Bronchial epithelial cell (primary cell): ENCODE results near the gene C17orf114.

Source experiments
- DNase-seq: peaks from one replicate; pipeline ENCODE4 v3.0.0-alpha.2; 2010; ENCODE audit warnings: low read depth
- FAIRE-seq: peaks from 2 replicates; lab custom pipeline; 2011; peaks lifted over from hg19 to GRCh38; lab: Jason Lieb, UNC
- H3K27me3 ChIP-seq: 2 replicates; pipeline ENCODE4 v1.5.1; 2011; ENCODE audit warnings: low read length; ENCODE audit not compliant: control insufficient read depth, insufficient read depth
- H3K36me3 ChIP-seq: 2 replicates; pipeline ENCODE4 v1.5.1; 2011; ENCODE audit warnings: low read length; ENCODE audit not compliant: control insufficient read depth, insufficient read depth
- H3K4me3 ChIP-seq: 2 replicates; pipeline ENCODE4 v1.5.1; 2011; ENCODE audit warnings: mild to moderate bottlenecking, low read depth, low read length, control low read depth
- TF ChIP-seq, protein P1 (sequence below): IDR thresholded peaks from 2 replicates; pipeline ENCODE4 v1.5.1; 2011; ENCODE audit warnings: mild to moderate bottlenecking, moderate library complexity, low read length, control low read depth, inconsistent platforms; ENCODE audit not compliant: insufficient read depth, severe bottlenecking

C17orf114 gene

DNA sequence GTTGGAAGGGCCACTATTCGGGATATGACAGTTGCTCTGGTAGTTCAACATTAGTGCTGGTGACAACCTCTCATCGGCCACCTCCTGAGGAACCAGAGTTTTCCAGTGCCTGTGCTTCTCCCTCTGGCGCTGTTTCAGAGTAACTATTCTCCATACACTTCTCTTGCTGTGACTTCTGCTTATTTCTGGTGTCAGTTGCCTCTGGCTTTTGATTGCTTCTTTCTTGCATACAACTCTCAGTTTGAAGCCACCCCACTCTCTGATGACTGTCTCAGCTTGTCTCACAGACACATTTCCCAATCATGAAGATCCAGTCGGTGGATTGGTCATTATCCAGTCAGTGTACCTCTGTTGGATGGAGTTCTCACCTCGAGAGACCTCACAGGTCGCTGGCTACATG is 33.8 kb downstream of the C17orf114 start:
- FAIRE-seq = no peak
- Histone ChIP-seq H3K4me3 (no peak overlapping the region), H3K27me3 (no peaks in the 10 kb centered on the region), H3K36me3 (no peaks in the 10 kb centered on the region)
- DNase-seq = no peak
- TF ChIP-seq, protein P1, sequence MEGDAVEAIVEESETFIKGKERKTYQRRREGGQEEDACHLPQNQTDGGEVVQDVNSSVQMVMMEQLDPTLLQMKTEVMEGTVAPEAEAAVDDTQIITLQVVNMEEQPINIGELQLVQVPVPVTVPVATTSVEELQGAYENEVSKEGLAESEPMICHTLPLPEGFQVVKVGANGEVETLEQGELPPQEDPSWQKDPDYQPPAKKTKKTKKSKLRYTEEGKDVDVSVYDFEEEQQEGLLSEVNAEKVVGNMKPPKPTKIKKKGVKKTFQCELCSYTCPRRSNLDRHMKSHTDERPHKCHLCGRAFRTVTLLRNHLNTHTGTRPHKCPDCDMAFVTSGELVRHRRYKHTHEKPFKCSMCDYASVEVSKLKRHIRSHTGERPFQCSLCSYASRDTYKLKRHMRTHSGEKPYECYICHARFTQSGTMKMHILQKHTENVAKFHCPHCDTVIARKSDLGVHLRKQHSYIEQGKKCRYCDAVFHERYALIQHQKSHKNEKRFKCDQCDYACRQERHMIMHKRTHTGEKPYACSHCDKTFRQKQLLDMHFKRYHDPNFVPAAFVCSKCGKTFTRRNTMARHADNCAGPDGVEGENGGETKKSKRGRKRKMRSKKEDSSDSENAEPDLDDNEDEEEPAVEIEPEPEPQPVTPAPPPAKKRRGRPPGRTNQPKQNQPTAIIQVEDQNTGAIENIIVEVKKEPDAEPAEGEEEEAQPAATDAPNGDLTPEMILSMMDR = no peak

- FAIRE-seq (no peak), DNase-seq (no peak)
- H3K4me3 ChIP-seq = no peak overlapping the region
- H3K36me3 ChIP-seq = no peaks in the 10 kb centered on the region
- TF ChIP-seq, protein P1 = no peak
- H3K27me3 ChIP-seq = no peaks in the 10 kb centered on the region
Observed at GRCh38 chr17:4766723-4767122, 35.4 kb downstream of the C17orf114 start.

DNA sequence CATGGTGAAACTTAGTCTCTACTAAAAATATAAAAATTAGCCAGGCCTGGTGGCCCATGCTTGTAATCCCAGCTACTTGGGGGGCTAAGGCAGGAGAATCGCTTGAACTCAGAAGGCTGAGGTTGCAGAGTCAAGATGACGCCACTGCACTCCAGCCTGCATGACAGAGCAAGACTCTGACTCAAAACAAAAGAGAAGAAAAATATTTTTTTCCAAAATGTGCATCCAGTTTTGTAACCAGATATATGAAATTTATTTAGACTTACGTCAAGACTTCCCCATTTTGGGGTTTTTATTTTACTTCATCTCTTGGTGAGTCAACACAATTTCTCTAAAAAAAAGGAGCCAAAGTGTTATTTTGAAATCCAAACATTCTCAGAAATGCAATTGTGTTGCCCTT is 35.9 kb downstream of the C17orf114 start:
- no peak for DNase-seq
- Histone ChIP-seq H3K27me3 (no peaks in the 10 kb centered on the region), H3K4me3 (no peak overlapping the region), H3K36me3 (no peaks in the 10 kb centered on the region)
- TF ChIP-seq, protein P1 = no peak
- no peak for FAIRE-seq

GRCh38 chr17:4764595-4764994 is 37.5 kb downstream of the C17orf114 start:
- FAIRE-seq (no peak), DNase-seq (no peak)
- Histone ChIP-seq H3K4me3 (no peak overlapping the region), H3K27me3 (no peaks in the 10 kb centered on the region), H3K36me3 (no peaks in the 10 kb centered on the region)
- TF ChIP-seq, protein P1 = no peak

GRCh38 chr17:4759776-4760236 is 42.3 kb downstream of the C17orf114 start:
- no peaks in the 10 kb centered on the region for H3K36me3 ChIP-seq
- FAIRE-seq (no peak), DNase-seq (no peak)
- no peak overlapping the region for H3K4me3 ChIP-seq
- peaks cover 2% of the 10 kb centered on the region for H3K27me3 ChIP-seq
- TF ChIP-seq, protein P1 = no peak

GRCh38 chr17:4753392-4753791 is 48.7 kb downstream of the C17orf114 start:
- no peaks in the 10 kb centered on the region for H3K36me3 ChIP-seq
- DNase-seq = no peak
- FAIRE-seq = no peak
- H3K27me3 ChIP-seq = peaks cover 4% of the 10 kb centered on the region
- TF ChIP-seq, protein P1 = no peak
- no peak overlapping the region for H3K4me3 ChIP-seq
